Measurements from ENCODE around the gene COL5A2.

COL5A2 gene

GRCh38 chr2:188983427-188984064, 196.0 kb downstream of the COL5A2 start:
- peak; percentile 66 for TF ChIP-seq CTCF (conservative IDR thresholded peaks at IDR 0.05; ENCODE audit: control insufficient read depth, insufficient read depth, low read depth, low read length)

More at GRCh38 chr2:188983427-188984064, 196.0 kb downstream of the COL5A2 start:
- no peak overlapping the region for H3K4me3 ChIP-seq (ENCODE audit: control insufficient read depth, low read depth, low read length)
- DNase-seq (ENCODE audit: low read depth): peak; percentile 87
